Forelimb muscle (tissue), 1 donor: ENCODE measurements around the gene SLC52A1. TPM values are rescaled to one million over a fixed set of nuclear protein-coding genes. Genes with fewer than 3 reads are reported as not detected.

Experiments
- DNase-seq: peaks from one replicate; pipeline ENCODE4 v3.0.0-alpha.2; 2013; ENCODE audit warnings: low read depth
- polyA plus RNA-seq: library from polyadenylated mRNA; unstranded; fragments of 120-200 nt; gene quantifications from one replicate; pipeline ENCODE4 v1.2.1, GENCODE V29; 2013; ENCODE audit not compliant: insufficient read length

Gene SLC52A1
- polyA plus RNA-seq, 1 donor: 0.08 TPM

GRCh38 chr17:4987767-4988567 is 47.3 kb downstream of the SLC52A1 start:
- DNase-seq: no peak

GRCh38 chr17:4986951-4987766 is 48.1 kb downstream of the SLC52A1 start, which contains the start of gene CAMTA2:
CAMTA2 (minus strand) TSS chr17:4987675; CDS start chr17:4986222, 1,453 bp downstream.
- DNase-seq: no peak

- DNase-seq: no peak
Measured at GRCh38 chr17:4986403-4986802, 48.8 kb downstream of the SLC52A1 start.

Other genes with a start within 250 kb of the SLC52A1 start
- 9.7 TPM for gene VMO1, start 249.1 kb downstream of the SLC52A1 start, polyA plus RNA-seq
- gene GLTPD2, start 246.5 kb downstream of the SLC52A1 start, polyA plus RNA-seq: 0.95 TPM
- 96.7 TPM for gene PSMB6, start 239.3 kb downstream of the SLC52A1 start, polyA plus RNA-seq
- 25.4 TPM for gene PLD2, start 228.3 kb downstream of the SLC52A1 start, polyA plus RNA-seq
- 25.4 TPM for gene MINK1, start 202.1 kb downstream of the SLC52A1 start, polyA plus RNA-seq
- 1.3 TPM for gene C17orf107, start 135.9 kb downstream of the SLC52A1 start, polyA plus RNA-seq
- 2.3 TPM for gene CHRNE, start 132.3 kb downstream of the SLC52A1 start, polyA plus RNA-seq
- gene GP1BA, start 103.1 kb downstream of the SLC52A1 start, polyA plus RNA-seq: 0.92 TPM
- 53.8 TPM for gene SLC25A11, start 95.4 kb downstream of the SLC52A1 start, polyA plus RNA-seq
- 72.7 TPM for gene RNF167, start 95.2 kb downstream of the SLC52A1 start, polyA plus RNA-seq
- gene PFN1, start 86.9 kb downstream of the SLC52A1 start, polyA plus RNA-seq: 349 TPM
- gene ENO3, start 84.3 kb downstream of the SLC52A1 start, polyA plus RNA-seq: 2,114 TPM
- 90.2 TPM for gene SPAG7, start 67.6 kb downstream of the SLC52A1 start, polyA plus RNA-seq
- gene CAMTA2, start 47.8 kb downstream of the SLC52A1 start, polyA plus RNA-seq: 27.3 TPM
- gene INCA1, start 37.9 kb downstream of the SLC52A1 start, polyA plus RNA-seq: 5.0 TPM
- 120 TPM for gene KIF1C, start 37.5 kb downstream of the SLC52A1 start, polyA plus RNA-seq
- 11.8 TPM for gene ZFP3, start 43.0 kb upstream of the SLC52A1 start, polyA plus RNA-seq
- gene ZNF232, start 76.5 kb upstream of the SLC52A1 start, polyA plus RNA-seq: 24.4 TPM
- gene USP6, start 80.6 kb upstream of the SLC52A1 start, polyA plus RNA-seq: 30.0 TPM
- gene ZNF594, start 156.4 kb upstream of the SLC52A1 start, polyA plus RNA-seq: 11.2 TPM
- gene SCIMP, start 199.4 kb upstream of the SLC52A1 start, polyA plus RNA-seq: 1.2 TPM
- 56.7 TPM for gene RABEP1, start 246.9 kb upstream of the SLC52A1 start, polyA plus RNA-seq